ENCODE results near the gene GAL3ST1. TPM values are rescaled to one million over a fixed set of nuclear protein-coding genes. Genes with fewer than 3 reads are reported as not detected.
"Not testable (repeated sequence)": the region's sequence is repeated elsewhere in the genome, so short reads cannot be mapped to it uniquely, and the experiment has no call there.

The GAL3ST1 gene
- polyA plus RNA-seq (ENCODE audit: insufficient read length in 4 of 4), result 10 to 100 TPM; 25.3 to 42.8 (median 27.1) TPM

GRCh38 chr22:30574095-30574981 is at the start of gene GAL3ST1:
TSS of gene GAL3ST1 (minus strand) at chr22:30574665. CDS start at chr22:30557392, 17,273 bp downstream.
- DNase-seq (ENCODE audit: low read depth in 4 of 4, low spot score in 3 of 4), result no peak

- DNase-seq (ENCODE audit: low read depth in 4 of 4, low spot score in 3 of 4), result not testable (repeated sequence)
Observed at GRCh38 chr22:30619909-30620308, 45.4 kb upstream of the GAL3ST1 start.

- DNase-seq (ENCODE audit: low read depth in 4 of 4, low spot score in 3 of 4), result no peak
Observed at GRCh38 chr22:30617819-30618218, 43.4 kb upstream of the GAL3ST1 start.

GRCh38 chr22:30615543-30615954 is 41.1 kb upstream of the GAL3ST1 start:
- DNase-seq (ENCODE audit: low read depth in 4 of 4, low spot score in 3 of 4), result no peak

GRCh38 chr22:30614879-30615278 is 40.4 kb upstream of the GAL3ST1 start:
- DNase-seq (ENCODE audit: low read depth in 4 of 4, low spot score in 3 of 4), result no peak

- DNase-seq (ENCODE audit: low read depth in 4 of 4, low spot score in 3 of 4), result no peak
Observed at GRCh38 chr22:30614268-30614667, 39.8 kb upstream of the GAL3ST1 start.

GRCh38 chr22:30612789-30613188 is 38.3 kb upstream of the GAL3ST1 start:
- no peak for DNase-seq (ENCODE audit: low read depth in 4 of 4, low spot score in 3 of 4)

- no peak for DNase-seq (ENCODE audit: low read depth in 4 of 4, low spot score in 3 of 4)
Observed at GRCh38 chr22:30611197-30611596, 36.7 kb upstream of the GAL3ST1 start.

- no peak for DNase-seq (ENCODE audit: low read depth in 4 of 4, low spot score in 3 of 4)
Observed at GRCh38 chr22:30610299-30610698, 35.8 kb upstream of the GAL3ST1 start.

GRCh38 chr22:30609260-30610185 is 35.1 kb upstream of the GAL3ST1 start:
- no peak for DNase-seq (ENCODE audit: low read depth in 4 of 4, low spot score in 3 of 4)

- no peak for DNase-seq (ENCODE audit: low read depth in 4 of 4, low spot score in 3 of 4)
Observed at GRCh38 chr22:30607939-30608338, 33.5 kb upstream of the GAL3ST1 start.

GRCh38 chr22:30607300-30607930 is 33.0 kb upstream of the GAL3ST1 start:
- DNase-seq (ENCODE audit: low read depth in 4 of 4, low spot score in 3 of 4), result no peak

- peak in 3 of 4 donors; percentile 58 to 75 (median 72) for DNase-seq (ENCODE audit: low read depth in 4 of 4, low spot score in 3 of 4)
Observed at GRCh38 chr22:30606455-30607299, 32.2 kb upstream of the GAL3ST1 start, which contains the start of gene TCN2. TSS of gene TCN2 (plus strand) at chr22:30607174. CDS start at chr22:30607332, 158 bp downstream.

- no peak for DNase-seq (ENCODE audit: low read depth in 4 of 4, low spot score in 3 of 4)
Observed at GRCh38 chr22:30605449-30606110, 31.1 kb upstream of the GAL3ST1 start.

- DNase-seq (ENCODE audit: low read depth in 4 of 4, low spot score in 3 of 4), result no peak
Observed at GRCh38 chr22:30604723-30605122, 30.3 kb upstream of the GAL3ST1 start.

- no peak for DNase-seq (ENCODE audit: low read depth in 4 of 4, low spot score in 3 of 4)
Observed at GRCh38 chr22:30603801-30604200, 29.3 kb upstream of the GAL3ST1 start.

- DNase-seq (ENCODE audit: low read depth in 4 of 4, low spot score in 3 of 4), result no peak
Observed at GRCh38 chr22:30602049-30602448, 27.6 kb upstream of the GAL3ST1 start.

- no peak for DNase-seq (ENCODE audit: low read depth in 4 of 4, low spot score in 3 of 4)
Observed at GRCh38 chr22:30601464-30601863, 27.0 kb upstream of the GAL3ST1 start.

GRCh38 chr22:30600921-30601320 is 26.5 kb upstream of the GAL3ST1 start:
- DNase-seq (ENCODE audit: low read depth in 4 of 4, low spot score in 3 of 4), result no peak

Measured in right renal pelvis (tissue), 4 donors.